GM12878 (cell line): Measurements from ENCODE around the gene PPP2R3B. TPM values are rescaled to one million over a fixed set of nuclear protein-coding genes. Genes with fewer than 3 reads are reported as not detected.

Experiments used
- ATAC-seq: fragments of 200-7000 bp; cut with Tn5 transposase; 3 replicates; pipeline ENCODE4 v1.9.1; 2020; ENCODE audit warnings: mild to moderate bottlenecking, moderate library complexity
- BruUV-seq: library from RNA; stranded (reverse); fragments of 400-500 nt; replicated peaks from 2 replicates; lab custom pipeline; 2021; lab: Mats Ljungman, UMichigan
- CTCF ChIA-PET: fragments of 300-600 bp; sonication (Branson Sonifier 250); formaldehyde crosslinking; extraction: SDS; loops from one replicate; lab custom pipeline; 2021; ENCODE audit warnings: inconsistent platforms; lab: Yijun Ruan, JAX
- POLR2A ChIA-PET: fragments of 350-600 bp; formaldehyde crosslinking; extraction: SDS; loops from one replicate; lab custom pipeline; 2021; ENCODE audit warnings: inconsistent platforms; lab: Charles Lee
- RAD21 ChIA-PET: fragments of 300-600 bp; sonication (Branson Sonifier 250); formaldehyde crosslinking; loops from one replicate; lab custom pipeline; 2023; ENCODE audit warnings: antibody characterized with exemption; ENCODE audit not compliant: unreplicated experiment; lab: Charles Lee
- SMC1A ChIA-PET: fragments of 300-600 bp; sonication (Branson Sonifier 250); formaldehyde crosslinking; loops from one replicate; lab custom pipeline; 2023; ENCODE audit not compliant: unreplicated experiment, uncharacterized antibody; lab: Charles Lee
- DNase-seq: peaks from one replicate; pipeline ENCODE4 v3.0.0-alpha.2; 2011; ENCODE audit warnings: low read depth, low spot score
- FAIRE-seq: peaks from 3 replicates; lab custom pipeline; 2011; peaks lifted over from hg19 to GRCh38; lab: Jason Lieb, UNC
- H2AFZ ChIP-seq: 2 replicates; pipeline ENCODE4 v1.6.0; 2011; ENCODE audit warnings: low read depth, low read length, control low read depth; ENCODE audit not compliant: control insufficient read depth
- H3K27ac ChIP-seq: 2 replicates; pipeline ENCODE4 v1.5.1; 2011; ENCODE audit warnings: control low read depth; ENCODE audit not compliant: control insufficient read depth, insufficient read depth
- H3K27me3 ChIP-seq, 2 experiments: replicated peaks in 1 of 2; 2 replicates each; pipeline versions ENCODE4 v1.6.0 to v1.6.1; 2011; ENCODE audit warnings: low read length in 1 of 2; ENCODE audit not compliant: control insufficient read depth in 2 of 2, insufficient read depth in 2 of 2
- H3K36me3 ChIP-seq, 2 experiments: 2 replicates each; pipeline ENCODE4 v1.5.1; 2011; ENCODE audit warnings: low read length in 1 of 2; ENCODE audit not compliant: control insufficient read depth in 2 of 2, insufficient read depth in 2 of 2
- H3K4me1 ChIP-seq: 2 replicates; pipeline ENCODE4 v1.6.1; 2011; ENCODE audit warnings: mild to moderate bottlenecking, low read length, moderate library complexity, mixed read lengths; ENCODE audit not compliant: control insufficient read depth, insufficient read depth
- H3K4me2 ChIP-seq: 2 replicates; pipeline ENCODE4 v1.6.0; 2011; ENCODE audit warnings: control low read depth; ENCODE audit not compliant: control insufficient read depth, insufficient read depth
- H3K4me3 ChIP-seq: fragments of 200-600 bp; sonication (generic); 2 replicates; pipeline ENCODE4 v1.5.1; 2016
- H3K79me2 ChIP-seq: 2 replicates; pipeline ENCODE4 v1.6.0; 2011; ENCODE audit warnings: low read length; ENCODE audit not compliant: control insufficient read depth, insufficient read depth
- H3K9ac ChIP-seq: 2 replicates; pipeline ENCODE4 v1.8.0; 2011; ENCODE audit warnings: low read length, control low read depth, mixed read lengths; ENCODE audit not compliant: control insufficient read depth, insufficient read depth
- H3K9me3 ChIP-seq: replicated peaks from 3 replicates; pipeline ENCODE4 v1.5.1; 2011; ENCODE audit warnings: mild to moderate bottlenecking, low read length; ENCODE audit not compliant: control insufficient read depth, insufficient read depth
- H4K20me1 ChIP-seq: 2 replicates; pipeline ENCODE4 v1.6.0; 2011; ENCODE audit not compliant: control insufficient read depth, insufficient read depth
- ATF7 ChIP-seq: fragments of 450-650 bp; IDR thresholded peaks from 2 replicates; pipeline ENCODE4 v1.6.1; 2016; ENCODE audit warnings: low read depth, mild to moderate bottlenecking
- CHD1 ChIP-seq: IDR thresholded peaks from 2 replicates; pipeline ENCODE4 v1.6.1; 2012; ENCODE audit warnings: low read depth, low read length, improper control_type of control experiment
- EED ChIP-seq: sonication (generic); IDR thresholded peaks from 2 replicates; pipeline ENCODE4 v1.6.1; 2016; ENCODE audit warnings: antibody characterized with exemption, low read depth
- EGR1 ChIP-seq, 2 experiments: IDR thresholded peaks; 1 replicate in 1 of 2; 2 replicates in 1 of 2; pipeline ENCODE4 v1.6.1; 2011 to 2012; ENCODE audit warnings: low read depth in 2 of 2, low read length in 2 of 2, borderline replicate concordance in 1 of 2, mild to moderate bottlenecking in 1 of 2, moderate library complexity in 1 of 2
- KLF5 ChIP-seq: fragments of 450-650 bp; IDR thresholded peaks from 2 replicates; pipeline ENCODE4 v1.6.1; 2014; ENCODE audit warnings: mild to moderate bottlenecking; ENCODE audit not compliant: partially characterized antibody
- NBN ChIP-seq: fragments of 450-650 bp; IDR thresholded peaks from 2 replicates; pipeline ENCODE4 v1.6.1; 2016
- PAX8 ChIP-seq: fragments of 450-650 bp; IDR thresholded peaks from 2 replicates; pipeline ENCODE4 v1.6.1; 2017; ENCODE audit warnings: mild to moderate bottlenecking, moderate library complexity
- RELA ChIP-seq: fragments of 450-650 bp; IDR thresholded peaks from 2 replicates; pipeline ENCODE4 v1.8.0; 2014; ENCODE audit warnings: borderline replicate concordance; ENCODE audit not compliant: partially characterized antibody
- RUNX3 ChIP-seq: IDR thresholded peaks from 2 replicates; pipeline ENCODE4 v1.6.1; 2012; ENCODE audit warnings: low read length, inconsistent platforms
- TCF12 ChIP-seq: IDR thresholded peaks from 2 replicates; pipeline ENCODE4 v1.6.1; 2011; ENCODE audit warnings: low read depth, mild to moderate bottlenecking, low read length
- WGBS: methylation state at CpG from one replicate; pipeline ENCODE4 v1.1.6; 2016; ENCODE audit warnings: low lambda C conversion rate; ENCODE audit not compliant: insufficient replicate concordance, insufficient coverage; ENCODE audit errors: missing lambda C conversion rate; 5-methylcytosine and 5-hydroxymethylcytosine counted together
- in situ Hi-C: fragments of 300-500 bp; cut with MboI; formaldehyde crosslinking; loops from 9 replicates; pipeline ENCODE4 v1.14.3; 2018; ENCODE audit warnings: mixed read lengths
- intact Hi-C: fragments of 100-400 bp; cut with micrococcal nuclease; formaldehyde crosslinking; loops from one replicate; pipeline ENCODE4 v1.14.2; 2022; ENCODE audit not compliant: unreplicated experiment
- polyA plus RNA-seq, 11 experiments: library from polyadenylated mRNA; depleted of rRNA in 4 of 11; unstranded in 6 of 11; stranded (reverse) in 5 of 11; fragments of >200 nt; fragmentation: Nextera tagmentation in 4 of 11; fragmentation: Illumina TruSeq in 1 of 11; extraction: Ambion mirVana in 4 of 11; extraction: Trizol in 1 of 11; gene quantifications; 1 replicate in 1 of 11; 2 replicates in 10 of 11; pipeline versions ENCODE4 v1.2.1 to v1.2.3, GENCODE V29; 2011 to 2016; ENCODE audit warnings: inconsistent platforms in 2 of 11, missing spikeins in 2 of 11, low read depth in 1 of 11
- total RNA-seq, 4 experiments: library from RNA; depleted of rRNA in 3 of 4; stranded (reverse); fragments of >200 nt in 3 of 4; fragmentation: Illumina TruSeq in 1 of 4; extraction: Trizol in 1 of 4; gene quantifications; 2 replicates each; pipeline versions ENCODE4 v1.2.1 to v1.2.3, GENCODE V29; 2013 to 2021
- TF ChIP-seq, protein P1 (sequence below): fragments of 450-650 bp; IDR thresholded peaks from 2 replicates; pipeline ENCODE4 v1.6.1; 2018; ENCODE audit warnings: borderline replicate concordance, mild to moderate bottlenecking; ENCODE audit not compliant: partially characterized antibody
- TF ChIP-seq, protein P2 (sequence below): fragments of 450-650 bp; IDR thresholded peaks from 2 replicates; pipeline ENCODE4 v1.6.1; 2017; ENCODE audit warnings: mild to moderate bottlenecking, low read depth, inconsistent platforms; ENCODE audit not compliant: poor library complexity, severe bottlenecking

The PPP2R3B gene
- total and polyA plus RNA-seq, 10 of the 15 experiments (the other 5 are each of a cell fraction or from before 2014, with no cell fraction given) = 0.11 to 34.3 (median 9.7) TPM; not detected in 1

- TF ChIP-seq, protein P1, sequence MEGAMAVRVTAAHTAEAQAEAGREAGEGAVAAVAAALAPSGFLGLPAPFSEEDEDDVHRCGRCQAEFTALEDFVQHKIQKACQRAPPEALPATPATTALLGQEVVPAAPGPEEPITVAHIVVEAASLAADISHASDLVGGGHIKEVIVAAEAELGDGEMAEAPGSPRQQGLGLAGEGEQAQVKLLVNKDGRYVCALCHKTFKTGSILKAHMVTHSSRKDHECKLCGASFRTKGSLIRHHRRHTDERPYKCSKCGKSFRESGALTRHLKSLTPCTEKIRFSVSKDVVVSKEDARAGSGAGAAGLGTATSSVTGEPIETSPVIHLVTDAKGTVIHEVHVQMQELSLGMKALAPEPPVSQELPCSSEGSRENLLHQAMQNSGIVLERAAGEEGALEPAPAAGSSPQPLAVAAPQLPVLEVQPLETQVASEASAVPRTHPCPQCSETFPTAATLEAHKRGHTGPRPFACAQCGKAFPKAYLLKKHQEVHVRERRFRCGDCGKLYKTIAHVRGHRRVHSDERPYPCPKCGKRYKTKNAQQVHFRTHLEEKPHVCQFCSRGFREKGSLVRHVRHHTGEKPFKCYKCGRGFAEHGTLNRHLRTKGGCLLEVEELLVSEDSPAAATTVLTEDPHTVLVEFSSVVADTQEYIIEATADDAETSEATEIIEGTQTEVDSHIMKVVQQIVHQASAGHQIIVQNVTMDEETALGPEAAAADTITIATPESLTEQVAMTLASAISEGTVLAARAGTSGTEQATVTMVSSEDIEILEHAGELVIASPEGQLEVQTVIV = no peak
- TF ChIP-seq ATF7 (no peak), RUNX3 (no peak)
Measured at GRCh38 chrX:387729-388128, 1.0 kb upstream of the PPP2R3B start (continued).

- DNase-seq = no peak
- peak overlapping the region; percentile 99 for H3K27ac ChIP-seq
- H3K36me3 ChIP-seq = no peaks in the 10 kb centered on the region
- TF ChIP-seq EED (no peak), PAX8 (no peak), RUNX3 (peak; percentile 48), TCF12 (peak; percentile 78), RELA (no peak), EGR1 (IDR thresholded peaks at IDR 0.05; ENCODE audit: borderline replicate concordance in 1 of 2, low read depth in 2 of 2, low read length in 2 of 2) (peak in 1 of 2 experiments; percentile 62; a peak in 1 of 3 replicates), KLF5 (no peak), CHD1 (no peak), NBN (no peak)
- TF ChIP-seq, protein P2, sequence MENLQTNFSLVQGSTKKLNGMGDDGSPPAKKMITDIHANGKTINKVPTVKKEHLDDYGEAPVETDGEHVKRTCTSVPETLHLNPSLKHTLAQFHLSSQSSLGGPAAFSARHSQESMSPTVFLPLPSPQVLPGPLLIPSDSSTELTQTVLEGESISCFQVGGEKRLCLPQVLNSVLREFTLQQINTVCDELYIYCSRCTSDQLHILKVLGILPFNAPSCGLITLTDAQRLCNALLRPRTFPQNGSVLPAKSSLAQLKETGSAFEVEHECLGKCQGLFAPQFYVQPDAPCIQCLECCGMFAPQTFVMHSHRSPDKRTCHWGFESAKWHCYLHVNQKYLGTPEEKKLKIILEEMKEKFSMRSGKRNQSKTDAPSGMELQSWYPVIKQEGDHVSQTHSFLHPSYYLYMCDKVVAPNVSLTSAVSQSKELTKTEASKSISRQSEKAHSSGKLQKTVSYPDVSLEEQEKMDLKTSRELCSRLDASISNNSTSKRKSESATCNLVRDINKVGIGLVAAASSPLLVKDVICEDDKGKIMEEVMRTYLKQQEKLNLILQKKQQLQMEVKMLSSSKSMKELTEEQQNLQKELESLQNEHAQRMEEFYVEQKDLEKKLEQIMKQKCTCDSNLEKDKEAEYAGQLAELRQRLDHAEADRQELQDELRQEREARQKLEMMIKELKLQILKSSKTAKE = no peak
- no peaks in the 10 kb centered on the region; the same call in 2 of the 3 replicates for H3K9me3 ChIP-seq
- CTCF ChIA-PET = no interaction called here
- no peak for FAIRE-seq
- RAD21 ChIA-PET = no interaction called here
- peak overlapping the region; percentile 77 for H3K4me3 ChIP-seq
- H3K79me2 ChIP-seq = no peaks in the 10 kb centered on the region; the same call in 1 of the 2 replicates
- H3K4me2 ChIP-seq = peak overlapping the region; percentile 93
- H3K4me1 ChIP-seq = no peaks in the 10 kb centered on the region
- no TSS peak for BruUV-seq
- intact Hi-C loops (loop anchor here (2.0 kb wide), 1 partner anchor 68 kb away; the partner anchor contains the start of gene GTPBP6), in situ Hi-C loops (no loop called here)
- no peaks in the 10 kb centered on the region for H4K20me1 ChIP-seq
- 1% methylated on average over 24 of the region's 57 CpGs for WGBS
- SMC1A ChIA-PET = no interaction called here
- peak overlapping the region; percentile 80; the same call in 1 of the 2 replicates for H2AFZ ChIP-seq
- ATAC-seq = peak; percentile 11
- POLR2A ChIA-PET = no interaction called here
- peak overlapping the region; percentile 92 for H3K9ac ChIP-seq
- H3K27me3 ChIP-seq = no peaks in the 10 kb centered on the region
Measured at GRCh38 chrX:386239-386767, 404 bp downstream of the PPP2R3B start.
